CD14-positive monocyte (primary cell): Measurements from ENCODE around the gene MLX. TPM values are rescaled to one million over a fixed set of nuclear protein-coding genes. Genes with fewer than 3 reads are reported as not detected.
A peak's percentile ranks its signal among the peaks of the same experiment; 100 is the strongest.

Experiments
- DNase-seq, 3 donors: peaks; one replicate each; pipeline ENCODE4 v3.0.0-alpha.2; 2011 to 2022
- H2AFZ ChIP-seq: 2 replicates; pipeline ENCODE4 v1.6.0; 2012; ENCODE audit warnings: mild to moderate bottlenecking, low read depth, low read length, inconsistent platforms; ENCODE audit not compliant: insufficient read depth, poor library complexity, severe bottlenecking
- H3K27ac ChIP-seq, 2 donors: 1 replicate in 1 of 2; 2 replicates in 1 of 2; pipeline ENCODE4 v1.5.1; 2012 to 2013; ENCODE audit warnings: low read length in 2 of 2, control low read depth in 1 of 2, inconsistent platforms in 1 of 2, low read depth in 1 of 2, mild to moderate bottlenecking in 1 of 2
- H3K27me3 ChIP-seq, 2 donors: one replicate each; pipeline versions ENCODE4 v1.6.0 to v1.6.1; 2011 to 2013; ENCODE audit warnings: low read length in 2 of 2; ENCODE audit not compliant: control insufficient read depth in 2 of 2, insufficient read depth in 2 of 2
- H3K36me3 ChIP-seq, 2 donors: replicated peaks in 1 of 2; 1 replicate in 1 of 2; 2 replicates in 1 of 2; pipeline versions ENCODE4 v1.5.1 to v1.6.1; 2012 to 2013; ENCODE audit warnings: low read length in 2 of 2, control low read depth in 1 of 2, inconsistent platforms in 1 of 2, mild to moderate bottlenecking in 1 of 2; ENCODE audit not compliant: insufficient read depth in 2 of 2, control insufficient read depth in 1 of 2
- H3K4me1 ChIP-seq, 2 donors: 1 replicate in 1 of 2; 2 replicates in 1 of 2; pipeline versions ENCODE4 v1.5.1 to v1.6.1; 2012 to 2013; ENCODE audit warnings: low read length in 2 of 2, control low read depth in 1 of 2, inconsistent platforms in 1 of 2, mild to moderate bottlenecking in 1 of 2, moderate library complexity in 1 of 2; ENCODE audit not compliant: insufficient read depth in 2 of 2, control insufficient read depth in 1 of 2
- H3K4me2 ChIP-seq: replicated peaks from 2 replicates; pipeline ENCODE3; 2012; ENCODE audit warnings: low read length, moderate library complexity, mild to moderate bottlenecking; ENCODE audit not compliant: poor library complexity, severe bottlenecking; ENCODE audit errors: extremely low read depth
- H3K4me3 ChIP-seq, 3 experiments: fragments of 200-600 bp in 1 of 3; sonication (generic) in 1 of 3; replicated peaks in 1 of 3; 1 replicate in 2 of 3; 2 replicates in 1 of 3; pipeline ENCODE4 v1.5.1; 2011 to 2013; ENCODE audit warnings: low read length in 3 of 3, mild to moderate bottlenecking in 3 of 3, control low read depth in 2 of 3, low read depth in 2 of 3, inconsistent platforms in 1 of 3, moderate library complexity in 1 of 3
- H3K79me2 ChIP-seq: 2 replicates; pipeline ENCODE4 v1.6.0; 2012; ENCODE audit warnings: mild to moderate bottlenecking, control low read depth, inconsistent platforms, low read length, moderate library complexity; ENCODE audit not compliant: insufficient read depth
- H3K9ac ChIP-seq: 2 replicates; pipeline ENCODE4 v1.6.0; 2017; ENCODE audit warnings: low read length, mild to moderate bottlenecking; ENCODE audit not compliant: insufficient read depth, poor library complexity, severe bottlenecking
- H3K9me3 ChIP-seq, 2 donors: replicated peaks in 1 of 2; 1 replicate in 1 of 2; 2 replicates in 1 of 2; pipeline versions ENCODE4 v1.5.1 to v1.6.1; 2012 to 2013; ENCODE audit warnings: low read length in 2 of 2, control low read depth in 1 of 2; ENCODE audit not compliant: control insufficient read depth in 1 of 2, insufficient read depth in 1 of 2
- H4K20me1 ChIP-seq: 2 replicates; pipeline ENCODE4 v1.6.0; 2012; ENCODE audit warnings: mild to moderate bottlenecking, low read length, control low read depth, moderate library complexity; ENCODE audit not compliant: insufficient read depth
- H3K27ac Mint-ChIP-seq, 7 donors: one replicate each; pipeline ENCODE4 v1.8.0; 2020; ENCODE audit warnings: mild to moderate bottlenecking in 7 of 7, mixed read lengths in 7 of 7, moderate library complexity in 6 of 7, inconsistent platforms in 2 of 7
- H3K27me3 Mint-ChIP-seq, 3 donors: one replicate each; pipeline ENCODE4 v1.8.0; 2021 to 2022; ENCODE audit warnings: low read depth in 3 of 3, mild to moderate bottlenecking in 3 of 3, mixed read lengths in 3 of 3, moderate library complexity in 3 of 3, inconsistent platforms in 1 of 3
- H3K36me3 Mint-ChIP-seq, 2 donors: one replicate each; pipeline ENCODE4 v1.8.0; 2020; ENCODE audit warnings: mixed read lengths in 2 of 2, inconsistent platforms in 1 of 2, mild to moderate bottlenecking in 1 of 2
- H3K4me1 Mint-ChIP-seq: one replicate; pipeline ENCODE4 v1.8.0; 2020; ENCODE audit warnings: mild to moderate bottlenecking, mixed read lengths
- H3K4me3 Mint-ChIP-seq, 2 donors: one replicate each; pipeline ENCODE4 v1.8.0; 2020; ENCODE audit warnings: mild to moderate bottlenecking in 2 of 2, mixed read lengths in 2 of 2, moderate library complexity in 1 of 2
- H3K9me3 Mint-ChIP-seq, 7 donors: one replicate each; pipeline ENCODE4 v1.8.0; 2020 to 2022; ENCODE audit warnings: mixed read lengths in 7 of 7, mild to moderate bottlenecking in 6 of 7, moderate library complexity in 6 of 7, inconsistent platforms in 2 of 7
- CTCF ChIP-seq: fragments of 200-600 bp; IDR thresholded peaks from one replicate; pipeline ENCODE4 v1.8.0; 2022; ENCODE audit warnings: antibody characterized with exemption, mild to moderate bottlenecking
- WGBS: methylation state at CpG from one replicate; pipeline ENCODE4 v1.1.5; 2013; ENCODE audit warnings: missing lambda C conversion rate; ENCODE audit not compliant: insufficient coverage; 5-methylcytosine and 5-hydroxymethylcytosine counted together
- intact Hi-C, 2 donors: fragments of 100-400 bp; cut with micrococcal nuclease; formaldehyde crosslinking; loops; one replicate each; pipeline versions ENCODE4 v1.15.0 to v1.15.1; 2023
- polyA plus RNA-seq, 3 donors: library from polyadenylated mRNA; depleted of rRNA in 1 of 3; unstranded in 2 of 3; stranded (reverse) in 1 of 3; fragments of 300-500 nt in 2 of 3; fragments of >200 nt in 1 of 3; fragmentation: Illumina TruSeq in 2 of 3; gene quantifications; 1 replicate in 2 of 3; 2 replicates in 1 of 3; pipeline ENCODE4 v1.2.3, GENCODE V29; 2012 to 2021

Gene MLX
- polyA plus RNA-seq, 3 donors, result 61.4 to 106 (median 63.5) TPM

GRCh38 chr17:42563950-42564349 is 3.0 kb upstream of the MLX start:
- H3K4me3 Mint-ChIP-seq, result no peak overlapping the region
- TF ChIP-seq CTCF, result no peak
- Histone ChIP-seq H3K36me3 (peaks cover 26 to 34% of the 10 kb centered on the region in 2 donors), H3K9me3 (no peaks in the 10 kb centered on the region), H3K4me3 (no peak overlapping the region), H3K79me2 (peaks cover 52% of the 10 kb centered on the region), H3K27me3 (no peaks in the 10 kb centered on the region), H3K4me2 (peak overlapping the region; percentile 100), H2AFZ (no peak overlapping the region), H3K9ac (no peak overlapping the region), H4K20me1 (peaks cover 36% of the 10 kb centered on the region), H3K4me1 (peaks cover 43 to 56% of the 10 kb centered on the region in 2 donors), H3K27ac (peak overlapping the region in 1 of 2 donors; percentile 92)
- H3K4me1 Mint-ChIP-seq, result peaks cover 37% of the 10 kb centered on the region
- peaks cover 0 to 3% (median 0%) of the 10 kb centered on the region in 7 donors for H3K9me3 Mint-ChIP-seq
- H3K36me3 Mint-ChIP-seq, result peaks cover 27 to 36% of the 10 kb centered on the region in 2 donors
- intact Hi-C loops, result loop anchor here in 1 of 2 donors (2.0 kb wide), 1 partner anchor 13 kb away; the partner anchor contains the start of gene PSMC3IP
- peak overlapping the region in 5 of 7 donors; percentile 61 to 91 (median 81) for H3K27ac Mint-ChIP-seq
- DNase-seq, result no peak
- 93% methylated on average over 7 of the region's 9 CpGs for WGBS
- peaks cover 0 to 7% (median 1%) of the 10 kb centered on the region in 3 donors for H3K27me3 Mint-ChIP-seq

GRCh38 chr17:42564815-42565522 is 1.9 kb upstream of the MLX start:
- H3K4me3 ChIP-seq, result no peak overlapping the region
- TF ChIP-seq CTCF, result no peak
- H2AFZ ChIP-seq, result no peak overlapping the region
- H3K9ac ChIP-seq, result no peak overlapping the region
- H3K4me2 ChIP-seq, result no peak overlapping the region
- H3K27me3 ChIP-seq, result no peaks in the 10 kb centered on the region
- Mint-ChIP-seq H3K36me3 (peaks cover 37 to 47% of the 10 kb centered on the region in 2 donors), H3K27me3 (peaks cover 0 to 5% (median 1%) of the 10 kb centered on the region in 3 donors), H3K27ac (peak overlapping the region in 3 of 7 donors; percentile 46 to 83 (median 59)), H3K4me1 (peaks cover 39% of the 10 kb centered on the region), H3K9me3 (peaks cover 0 to 3% (median 0%) of the 10 kb centered on the region in 7 donors), H3K4me3 (no peak overlapping the region)
- peaks cover 36 to 44% of the 10 kb centered on the region in 2 donors for H3K36me3 ChIP-seq
- DNase-seq, result no peak
- peaks cover 46% of the 10 kb centered on the region for H4K20me1 ChIP-seq
- H3K4me1 ChIP-seq, result peaks cover 44 to 59% of the 10 kb centered on the region in 2 donors
- peaks cover 62% of the 10 kb centered on the region for H3K79me2 ChIP-seq
- intact Hi-C loops, result loop anchor here (5.0 kb wide), 2 partner anchors 42 to 432 kb away; partner anchors contain the start of genes RETREG3 (in 1 of the 2), RPL27 (in 1 of the 2) and TUBG1 (in 1 of the 2)
- 97% methylated on average over 14 of the region's 15 CpGs for WGBS
- no peaks in the 10 kb centered on the region for H3K9me3 ChIP-seq
- H3K27ac ChIP-seq, result peak overlapping the region in 1 of 2 donors; percentile 92
